GM21576 (cell line): Measurements from ENCODE around the gene WNT8B.

Experiments
- ATAC-seq: cut with Tn5 transposase; IDR thresholded peaks from one replicate; pipeline ENCODE4 v1.9.1; 2021; ENCODE audit warnings: mild to moderate bottlenecking, moderate library complexity; ENCODE audit not compliant: unreplicated experiment

The WNT8B gene

GRCh38 chr10:100518761-100519241 lies 56.0 kb downstream of the WNT8B start:
- no peak for ATAC-seq

DNA sequence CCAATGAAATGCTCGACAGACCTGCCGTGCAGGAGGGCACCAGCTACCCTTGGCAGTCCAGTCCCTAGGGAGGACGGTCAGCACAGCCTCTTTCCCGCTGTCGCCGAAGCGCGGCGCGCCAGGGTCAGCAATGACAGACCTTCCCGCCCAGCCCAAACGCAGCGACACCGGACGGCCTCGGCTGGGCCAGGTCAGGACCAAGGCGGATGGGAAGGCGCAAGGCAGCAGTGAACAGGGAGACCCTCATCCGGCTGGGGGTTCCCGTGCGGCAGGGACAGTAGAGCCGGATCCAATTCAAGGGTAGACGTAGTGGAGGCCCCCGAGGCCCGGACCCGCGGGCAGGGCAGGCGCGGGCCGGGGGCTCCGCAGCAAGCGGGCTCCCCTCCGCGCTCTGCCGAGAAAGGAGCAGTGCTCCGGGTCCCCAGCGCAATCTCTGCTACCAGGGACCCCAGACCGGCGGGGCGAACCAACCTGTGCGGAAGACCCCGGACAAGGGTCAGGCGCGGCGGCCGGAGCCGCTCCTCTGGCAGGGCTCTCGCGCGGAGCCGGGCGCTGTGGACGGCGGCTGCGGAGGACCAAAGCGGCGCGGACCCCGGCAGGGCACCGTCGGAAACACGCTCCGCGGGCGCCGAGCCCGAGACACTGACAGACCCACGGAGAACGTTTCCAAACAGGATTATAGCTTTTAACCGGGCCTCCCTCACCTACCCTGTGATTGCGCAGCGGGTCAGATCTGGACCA lies 56.7 kb downstream of the WNT8B start, which contains the start of gene SEC31B:
Gene SEC31B, minus strand, starts transcription at position 551 of the 741 bp plus-strand sequence. CDS start 2,909 bp downstream, outside the sequence.
- no peak for ATAC-seq

- no peak for ATAC-seq
Measured at GRCh38 chr10:100520811-100521210, 58.0 kb downstream of the WNT8B start.

GRCh38 chr10:100522107-100522801 lies 59.4 kb downstream of the WNT8B start:
- no peak for ATAC-seq

- no peak for ATAC-seq
Measured at GRCh38 chr10:100522945-100523344, 60.1 kb downstream of the WNT8B start.

- no peak for ATAC-seq
Measured at GRCh38 chr10:100524206-100524605, 61.4 kb downstream of the WNT8B start.

DNA sequence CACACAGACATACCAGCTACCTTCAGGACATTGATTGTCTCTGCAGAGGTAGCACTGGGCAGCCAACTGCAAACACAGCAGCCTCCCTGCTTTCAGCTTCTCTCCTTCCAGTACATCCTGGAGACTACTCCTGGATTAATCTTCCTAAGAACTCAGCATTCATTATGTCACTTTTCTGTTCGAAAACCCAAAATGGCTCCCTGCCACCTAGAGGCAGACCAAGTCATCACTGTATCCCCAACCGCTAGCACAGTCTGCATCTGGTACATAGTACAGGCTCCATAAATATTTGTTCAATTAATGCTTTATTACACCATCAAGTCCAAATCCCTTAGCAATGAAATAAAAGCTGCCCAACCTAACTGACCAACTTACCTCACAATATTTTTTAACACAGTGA lies 61.8 kb downstream of the WNT8B start:
- ATAC-seq: no peak

- ATAC-seq: no peak
Measured at GRCh38 chr10:100528123-100528886, 65.5 kb downstream of the WNT8B start.

DNA sequence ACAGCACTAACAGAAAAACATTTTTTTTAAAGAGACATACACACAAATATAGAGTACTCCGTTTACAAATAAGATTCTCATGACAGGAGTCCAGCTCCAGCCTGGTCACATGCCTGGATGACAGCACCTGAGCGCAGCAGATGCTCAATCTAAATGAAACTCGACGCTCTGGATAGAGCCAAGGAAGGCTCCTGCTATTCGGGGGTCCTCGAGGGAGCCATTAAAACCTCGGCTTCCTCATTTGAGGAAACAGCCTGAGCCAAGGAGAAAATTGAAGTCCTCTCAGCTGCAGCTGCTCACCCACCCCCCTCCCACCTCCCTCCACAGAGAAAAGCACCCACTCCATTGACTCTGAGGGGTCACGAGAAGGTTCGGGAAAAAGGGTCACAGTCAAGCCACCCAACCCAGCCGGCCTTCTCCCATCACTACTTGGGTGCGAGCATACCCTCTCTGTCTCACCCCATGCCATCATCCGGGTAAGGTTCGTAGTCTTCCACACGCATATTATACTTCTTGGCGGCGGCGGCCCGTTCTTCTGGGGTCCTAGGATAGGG lies 66.2 kb downstream of the WNT8B start:
- ATAC-seq: no peak

GRCh38 chr10:100529475-100530298 lies 66.9 kb downstream of the WNT8B start, which contains the start of gene NDUFB8:
TSS of gene NDUFB8 (minus strand) at chr10:100529871. CDS start at chr10:100529851, 20 bp downstream.
- ATAC-seq: peak; percentile 61

DNA sequence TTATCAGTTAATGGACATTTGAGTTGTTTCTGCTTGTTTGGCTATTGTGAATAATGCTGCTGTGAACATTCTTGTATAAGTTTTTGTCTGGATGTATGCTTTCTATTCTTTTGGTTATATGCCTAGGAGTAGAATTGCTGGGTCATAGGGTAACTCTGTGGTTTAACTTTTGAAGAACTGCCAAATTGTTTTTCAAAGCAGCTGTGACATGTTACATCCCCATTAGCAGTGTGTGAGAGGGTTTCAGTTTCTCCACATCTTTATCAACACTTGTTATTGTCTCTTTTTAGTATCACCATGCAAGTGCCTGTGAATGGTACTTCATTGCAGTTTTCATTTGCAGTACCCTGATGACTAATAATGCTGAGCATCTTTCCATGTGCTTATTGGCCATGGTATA lies 69.0 kb downstream of the WNT8B start:
- no peak for ATAC-seq
